Stimulated activated effector memory CD8-positive, alpha-beta T cell treated with anti-CD3 and anti-CD28 coated beads, Interleukin-12 subunit alpha, Interleukin-12 subunit beta, amount 100 ng/mL, for 72 hours (primary cell): ENCODE results near the gene NEGR1.

Experiments
- ATAC-seq: fragments of 150-1000 bp; cut with Tn5 transposase; 2 replicates; pipeline ENCODE4 v1.10.0; 2021
- DNase-seq, 2 donors: peaks; one replicate each; pipeline ENCODE4 v3.0.0; 2021 to 2022; ENCODE audit warnings: low spot score in 2 of 2
- H3K27ac Mint-ChIP-seq: one replicate; pipeline ENCODE4 v1.8.0; 2022; ENCODE audit warnings: mild to moderate bottlenecking, mixed read lengths
- H3K36me3 Mint-ChIP-seq: one replicate; pipeline ENCODE4 v1.8.0; 2022; ENCODE audit warnings: mild to moderate bottlenecking, mixed read lengths
- H3K4me1 Mint-ChIP-seq: one replicate; pipeline ENCODE4 v1.8.0; 2022; ENCODE audit warnings: mixed read lengths
- H3K4me3 Mint-ChIP-seq: one replicate; pipeline ENCODE4 v1.8.0; 2022; ENCODE audit warnings: mild to moderate bottlenecking, mixed read lengths
- H3K9me3 Mint-ChIP-seq: one replicate; pipeline ENCODE4 v1.8.0; 2022; ENCODE audit warnings: mixed read lengths

Gene NEGR1

GRCh38 chr1:71859806-71860205, 422.5 kb downstream of the NEGR1 start:
- H3K4me1 Mint-ChIP-seq, result no peaks in the 10 kb centered on the region
- H3K27ac Mint-ChIP-seq, result no peak overlapping the region
- H3K9me3 Mint-ChIP-seq, result peaks cover 21% of the 10 kb centered on the region
- no peak overlapping the region for H3K4me3 Mint-ChIP-seq
- DNase-seq, result no peak
- H3K36me3 Mint-ChIP-seq, result no peaks in the 10 kb centered on the region
- ATAC-seq, result no peak

GRCh38 chr1:71857862-71858261, 424.5 kb downstream of the NEGR1 start:
- ATAC-seq, result no peak
- H3K27ac Mint-ChIP-seq, result no peak overlapping the region
- no peak for DNase-seq
- no peak overlapping the region for H3K4me3 Mint-ChIP-seq
- H3K9me3 Mint-ChIP-seq, result peaks cover 20% of the 10 kb centered on the region
- no peaks in the 10 kb centered on the region for H3K36me3 Mint-ChIP-seq
- H3K4me1 Mint-ChIP-seq, result no peaks in the 10 kb centered on the region

DNA sequence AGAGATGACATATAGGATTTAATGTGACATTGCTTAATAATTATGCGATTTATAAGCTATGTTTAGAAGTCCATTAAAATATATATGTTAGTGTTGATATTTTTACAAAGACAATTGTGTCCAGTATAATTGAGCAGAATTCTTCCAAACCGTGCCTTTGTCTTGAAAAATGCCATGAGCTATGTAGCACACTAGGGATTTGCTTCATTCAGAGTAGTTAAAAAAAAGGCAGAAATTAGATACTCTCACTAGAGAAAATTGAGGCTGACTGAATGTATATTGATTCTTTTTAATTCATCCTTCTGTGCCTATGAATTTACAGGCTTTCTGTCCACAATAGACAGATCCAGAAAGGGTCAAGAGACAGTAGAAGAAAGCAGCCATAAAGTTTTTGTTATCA, 429.0 kb downstream of the NEGR1 start:
- Mint-ChIP-seq H3K36me3 (no peaks in the 10 kb centered on the region), H3K27ac (no peak overlapping the region), H3K4me3 (no peak overlapping the region)

DNA sequence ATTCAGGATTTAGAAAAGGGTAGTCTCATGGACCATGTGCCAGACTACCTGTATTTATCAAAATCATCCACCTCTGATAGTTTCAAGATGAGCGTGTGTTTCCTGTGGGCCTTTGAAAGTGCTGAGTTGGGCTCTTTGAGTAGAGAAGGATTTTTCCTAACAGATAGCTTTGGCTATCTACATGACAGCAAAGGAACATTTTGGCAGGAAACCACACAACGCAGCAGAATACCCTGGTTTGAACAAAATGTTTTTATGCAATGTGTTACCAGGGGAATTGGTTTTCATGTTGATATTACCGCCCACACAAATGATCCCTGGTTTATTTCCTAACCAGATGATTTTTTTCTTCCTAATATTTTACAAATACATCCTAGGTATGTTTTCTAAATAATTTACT, 431.4 kb downstream of the NEGR1 start:
- no peak for ATAC-seq
- no peak overlapping the region for H3K4me3 Mint-ChIP-seq
- H3K36me3 Mint-ChIP-seq, result no peaks in the 10 kb centered on the region
- no peak for DNase-seq
- no peak overlapping the region for H3K27ac Mint-ChIP-seq
- H3K4me1 Mint-ChIP-seq, result no peaks in the 10 kb centered on the region
- H3K9me3 Mint-ChIP-seq, result peaks cover 10% of the 10 kb centered on the region

More for the DNA sequence above, 429.0 kb downstream of the NEGR1 start:
- peaks cover 6% of the 10 kb centered on the region for H3K9me3 Mint-ChIP-seq
- no peak for DNase-seq
- ATAC-seq, result no peak
- no peaks in the 10 kb centered on the region for H3K4me1 Mint-ChIP-seq

DNA sequence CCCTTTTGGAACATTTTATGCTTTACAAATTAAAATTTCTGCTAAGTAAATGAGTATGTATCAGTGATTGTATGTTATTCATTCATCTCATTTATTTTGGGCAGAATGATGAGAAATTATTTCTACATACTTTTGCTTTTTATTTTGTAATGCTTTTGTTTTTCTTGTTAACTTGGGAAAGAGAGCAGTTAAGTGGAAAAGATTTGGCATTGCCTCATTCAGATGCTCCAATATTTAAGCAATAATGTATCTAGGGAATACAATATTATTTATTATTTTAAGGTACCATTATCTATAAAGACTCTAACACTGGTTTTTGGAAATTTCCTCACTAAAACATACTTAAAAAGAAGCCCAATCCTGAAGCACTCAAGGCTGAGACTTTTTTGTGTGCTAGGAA, 431.8 kb downstream of the NEGR1 start:
- Mint-ChIP-seq H3K36me3 (no peaks in the 10 kb centered on the region), H3K9me3 (peaks cover 13% of the 10 kb centered on the region), H3K27ac (no peak overlapping the region), H3K4me1 (no peaks in the 10 kb centered on the region), H3K4me3 (no peak overlapping the region)
- ATAC-seq (no peak), DNase-seq (no peak)

GRCh38 chr1:71843012-71843411, 439.3 kb downstream of the NEGR1 start:
- no peak overlapping the region for H3K27ac Mint-ChIP-seq
- peaks cover 12% of the 10 kb centered on the region for H3K9me3 Mint-ChIP-seq
- no peaks in the 10 kb centered on the region for H3K4me1 Mint-ChIP-seq
- ATAC-seq (no peak), DNase-seq (no peak)
- H3K4me3 Mint-ChIP-seq, result no peak overlapping the region
- H3K36me3 Mint-ChIP-seq, result no peaks in the 10 kb centered on the region

DNA sequence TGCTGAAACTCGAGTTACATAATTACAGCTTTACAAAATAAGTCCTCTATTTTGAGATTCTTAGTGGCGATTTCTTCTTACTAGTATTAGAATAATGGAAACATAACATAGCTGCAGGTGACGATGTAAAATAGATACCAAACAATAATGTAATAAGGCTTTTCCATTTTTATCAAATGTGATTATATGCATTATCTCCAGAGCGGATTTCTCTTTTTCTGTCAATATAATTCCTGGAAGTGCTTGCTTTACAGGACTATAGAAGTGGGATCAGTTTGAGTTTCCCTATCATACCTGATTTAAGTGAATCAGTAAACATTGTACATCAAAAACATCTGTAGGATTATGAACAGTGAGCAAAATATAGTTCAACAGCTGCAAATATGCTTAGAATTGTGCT, 442.5 kb downstream of the NEGR1 start:
- Mint-ChIP-seq H3K36me3 (no peaks in the 10 kb centered on the region), H3K9me3 (peaks cover 3% of the 10 kb centered on the region), H3K27ac (no peak overlapping the region)

GRCh38 chr1:71836904-71837303, 445.4 kb downstream of the NEGR1 start:
- ATAC-seq (no peak), DNase-seq (no peak)
- H3K4me3 Mint-ChIP-seq, result no peak overlapping the region
- no peaks in the 10 kb centered on the region for H3K36me3 Mint-ChIP-seq
- H3K27ac Mint-ChIP-seq, result no peak overlapping the region
- H3K4me1 Mint-ChIP-seq, result no peaks in the 10 kb centered on the region
- H3K9me3 Mint-ChIP-seq, result peaks cover 5% of the 10 kb centered on the region

More for the DNA sequence above, 442.5 kb downstream of the NEGR1 start:
- ATAC-seq (no peak), DNase-seq (no peak)
- Mint-ChIP-seq H3K4me3 (no peak overlapping the region), H3K4me1 (no peaks in the 10 kb centered on the region)

- no peaks in the 10 kb centered on the region for H3K36me3 Mint-ChIP-seq
- H3K4me3 Mint-ChIP-seq, result no peak overlapping the region
- ATAC-seq, result no peak
- DNase-seq, result no peak
- no peaks in the 10 kb centered on the region for H3K4me1 Mint-ChIP-seq
- H3K27ac Mint-ChIP-seq, result no peak overlapping the region
- H3K9me3 Mint-ChIP-seq, result peaks cover 9% of the 10 kb centered on the region
Measured at GRCh38 chr1:71835442-71835813, 446.9 kb downstream of the NEGR1 start.

- Mint-ChIP-seq H3K27ac (no peak overlapping the region), H3K36me3 (no peaks in the 10 kb centered on the region), H3K4me3 (no peak overlapping the region), H3K4me1 (no peaks in the 10 kb centered on the region), H3K9me3 (peaks cover 12% of the 10 kb centered on the region)
- ATAC-seq (no peak), DNase-seq (no peak)
Measured at GRCh38 chr1:71834601-71835441, 447.5 kb downstream of the NEGR1 start.

GRCh38 chr1:71831646-71832045, 450.7 kb downstream of the NEGR1 start:
- no peak for ATAC-seq
- no peak for DNase-seq

GRCh38 chr1:71829346-71829745, 453.0 kb downstream of the NEGR1 start:
- Mint-ChIP-seq H3K36me3 (no peaks in the 10 kb centered on the region), H3K4me3 (no peak overlapping the region), H3K27ac (no peak overlapping the region), H3K4me1 (no peaks in the 10 kb centered on the region), H3K9me3 (peaks cover 21% of the 10 kb centered on the region)
- ATAC-seq, result no peak
- DNase-seq, result no peak

More at GRCh38 chr1:71831646-71832045, 450.7 kb downstream of the NEGR1 start:
- no peaks in the 10 kb centered on the region for H3K4me1 Mint-ChIP-seq
- no peaks in the 10 kb centered on the region for H3K36me3 Mint-ChIP-seq
- H3K4me3 Mint-ChIP-seq, result no peak overlapping the region
- H3K9me3 Mint-ChIP-seq, result peaks cover 17% of the 10 kb centered on the region
- no peak overlapping the region for H3K27ac Mint-ChIP-seq

GRCh38 chr1:71828431-71829012, 453.8 kb downstream of the NEGR1 start:
- Mint-ChIP-seq H3K4me3 (no peak overlapping the region), H3K36me3 (no peaks in the 10 kb centered on the region), H3K4me1 (no peaks in the 10 kb centered on the region), H3K9me3 (peaks cover 21% of the 10 kb centered on the region), H3K27ac (no peak overlapping the region)
- ATAC-seq, result no peak
- DNase-seq, result no peak

- DNase-seq (no peak), ATAC-seq (no peak)
- H3K4me1 Mint-ChIP-seq, result no peaks in the 10 kb centered on the region
- H3K27ac Mint-ChIP-seq, result no peak overlapping the region
- no peaks in the 10 kb centered on the region for H3K36me3 Mint-ChIP-seq
- H3K9me3 Mint-ChIP-seq, result peaks cover 13% of the 10 kb centered on the region
- no peak overlapping the region for H3K4me3 Mint-ChIP-seq
Measured at GRCh38 chr1:71823708-71824305, 458.5 kb downstream of the NEGR1 start.

DNA sequence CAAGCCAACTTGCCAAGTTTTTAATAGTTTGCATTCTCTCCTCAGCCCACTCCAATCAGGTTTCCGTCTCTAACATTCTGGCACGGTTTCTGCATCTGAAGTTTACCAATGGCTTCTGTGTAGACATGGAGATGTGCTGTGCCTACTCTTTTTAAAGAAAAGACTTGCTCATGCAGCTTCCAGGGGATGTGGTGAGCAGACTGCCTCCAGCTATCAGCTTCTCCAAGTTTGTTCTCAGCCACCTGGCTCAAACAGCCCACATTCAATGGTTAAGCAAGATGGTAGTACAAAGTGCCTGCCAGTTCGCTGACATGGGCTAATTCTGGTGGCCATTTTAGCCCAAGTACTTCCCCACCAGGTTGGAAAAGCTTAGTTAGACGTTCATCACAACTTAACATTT, 465.3 kb downstream of the NEGR1 start:
- no peak overlapping the region for H3K4me3 Mint-ChIP-seq
- ATAC-seq (no peak), DNase-seq (no peak)
- peaks cover 21% of the 10 kb centered on the region for H3K9me3 Mint-ChIP-seq
- no peak overlapping the region for H3K27ac Mint-ChIP-seq
- no peaks in the 10 kb centered on the region for H3K36me3 Mint-ChIP-seq
- no peaks in the 10 kb centered on the region for H3K4me1 Mint-ChIP-seq

GRCh38 chr1:71809085-71809484, 473.3 kb downstream of the NEGR1 start:
- DNase-seq (no peak), ATAC-seq (no peak)
- no peaks in the 10 kb centered on the region for H3K36me3 Mint-ChIP-seq
- H3K9me3 Mint-ChIP-seq, result peaks cover 7% of the 10 kb centered on the region
- no peak overlapping the region for H3K4me3 Mint-ChIP-seq
- H3K27ac Mint-ChIP-seq, result no peak overlapping the region
- no peaks in the 10 kb centered on the region for H3K4me1 Mint-ChIP-seq
